Calu3 (cell line): ENCODE measurements around the gene LGALSL. TPM values are rescaled to one million over a fixed set of nuclear protein-coding genes. Genes with fewer than 3 reads are reported as not detected.

ENCODE experiments used
- BruUV-seq: library from RNA; stranded (reverse); fragments of 400-500 nt; replicated peaks from 2 replicates; lab custom pipeline; 2021; lab: Mats Ljungman, UMichigan
- CTCF ChIA-PET: fragments of 300-600 bp; sonication (Branson Sonifier 250); formaldehyde crosslinking; loops from one replicate; lab custom pipeline; 2022; ENCODE audit warnings: antibody characterized with exemption; lab: Charles Lee
- DNase-seq: peaks from one replicate; pipeline ENCODE4 v3.0.0; 2022
- H3K27ac Mint-ChIP-seq: one replicate; pipeline ENCODE4 v1.8.0; 2022; ENCODE audit warnings: mixed read lengths; ENCODE audit not compliant: unreplicated experiment
- H3K27me3 Mint-ChIP-seq: one replicate; pipeline ENCODE4 v1.8.0; 2022; ENCODE audit warnings: mixed read lengths; ENCODE audit not compliant: unreplicated experiment
- H3K36me3 Mint-ChIP-seq: one replicate; pipeline ENCODE4 v1.8.0; 2022; ENCODE audit warnings: mild to moderate bottlenecking, moderate library complexity, mixed read lengths; ENCODE audit not compliant: insufficient read depth, unreplicated experiment
- H3K4me1 Mint-ChIP-seq: one replicate; pipeline ENCODE4 v1.8.0; 2022; ENCODE audit warnings: mild to moderate bottlenecking, low read depth, mixed read lengths; ENCODE audit not compliant: unreplicated experiment
- H3K4me3 Mint-ChIP-seq: one replicate; pipeline ENCODE4 v1.8.0; 2022; ENCODE audit warnings: mild to moderate bottlenecking, low read depth, moderate library complexity, mixed read lengths; ENCODE audit not compliant: unreplicated experiment
- H3K9me3 Mint-ChIP-seq: one replicate; pipeline ENCODE4 v1.8.0; 2022; ENCODE audit warnings: low read depth, mixed read lengths; ENCODE audit not compliant: unreplicated experiment
- CTCF ChIP-seq: fragments of 200-600 bp; IDR thresholded peaks from one replicate; pipeline ENCODE4 v1.8.0; 2022; ENCODE audit warnings: antibody characterized with exemption; ENCODE audit not compliant: unreplicated experiment
- intact Hi-C: fragments of 100-400 bp; cut with micrococcal nuclease; formaldehyde crosslinking; loops from one replicate; pipeline ENCODE4 v1.10.0; 2022; ENCODE audit not compliant: unreplicated experiment
- total RNA-seq: library from RNA; stranded (reverse); gene quantifications from 2 replicates; pipeline ENCODE4 v1.2.3, GENCODE V29; 2022

Gene LGALSL
- total RNA-seq, 1 experiment from 2014 or later, result 12.1 TPM

DNA sequence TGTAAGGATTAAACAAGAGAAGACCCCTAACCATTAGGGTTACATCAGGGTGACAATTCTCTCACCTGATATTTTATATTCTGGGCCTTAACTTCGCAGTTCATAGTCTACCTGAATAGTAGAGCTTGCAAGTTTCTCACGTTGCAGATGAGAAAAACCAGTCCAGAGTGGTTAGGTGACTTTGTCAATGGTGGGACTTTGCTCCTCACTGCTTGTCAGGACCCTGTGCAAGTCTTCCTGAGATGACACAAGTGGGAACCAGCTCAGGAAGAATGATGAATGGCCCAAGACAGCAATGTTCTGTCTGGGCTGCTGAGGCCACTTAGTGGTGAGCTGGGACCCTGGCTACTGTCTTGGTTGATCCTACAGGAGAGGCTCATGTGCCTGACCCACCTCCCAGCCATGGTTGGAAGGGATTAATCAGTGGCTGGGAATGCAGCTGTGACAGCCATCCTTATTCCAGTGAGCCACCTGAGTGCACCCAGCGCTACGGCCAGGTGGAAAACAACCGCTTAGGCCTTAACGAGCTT is 16.9 kb downstream of the LGALSL start:
- no TSS peak for BruUV-seq
- TF ChIP-seq CTCF, result no peak
- Mint-ChIP-seq H3K9me3 (no peaks in the 10 kb centered on the region), H3K4me1 (no peaks in the 10 kb centered on the region), H3K27me3 (peaks cover 12% of the 10 kb centered on the region), H3K4me3 (no peak overlapping the region), H3K27ac (no peak overlapping the region), H3K36me3 (no peaks in the 10 kb centered on the region)
- CTCF ChIA-PET, result interaction anchor here (1.2 kb wide), 1 partner anchor 17 kb away, joined by 3 read pairs; no protein-coding TSS in a partner anchor
- no peak for DNase-seq
- intact Hi-C loops, result no loop called here

- intact Hi-C loops, result no loop called here
- no peaks in the 10 kb centered on the region for H3K9me3 Mint-ChIP-seq
- peaks cover 12% of the 10 kb centered on the region for H3K27me3 Mint-ChIP-seq
- H3K4me1 Mint-ChIP-seq, result no peaks in the 10 kb centered on the region
- CTCF ChIA-PET, result interaction anchor here (1.2 kb wide), 1 partner anchor 16 kb away, joined by 3 read pairs; no protein-coding TSS in a partner anchor
- DNase-seq, result no peak
- H3K27ac Mint-ChIP-seq, result no peak overlapping the region
- H3K4me3 Mint-ChIP-seq, result no peak overlapping the region
- no TSS peak for BruUV-seq
- no peak for TF ChIP-seq CTCF
- no peaks in the 10 kb centered on the region for H3K36me3 Mint-ChIP-seq
Measured at GRCh38 chr2:64471600-64471999, 17.6 kb downstream of the LGALSL start.

GRCh38 chr2:64472881-64473280 is 18.9 kb downstream of the LGALSL start:
- Mint-ChIP-seq H3K36me3 (no peaks in the 10 kb centered on the region), H3K4me1 (no peaks in the 10 kb centered on the region), H3K27ac (no peak overlapping the region), H3K4me3 (no peak overlapping the region), H3K27me3 (peaks cover 8% of the 10 kb centered on the region), H3K9me3 (no peaks in the 10 kb centered on the region)
- CTCF ChIA-PET, result no interaction called here
- BruUV-seq, result no TSS peak
- DNase-seq, result no peak
- TF ChIP-seq CTCF, result no peak
- intact Hi-C loops, result no loop called here

DNA sequence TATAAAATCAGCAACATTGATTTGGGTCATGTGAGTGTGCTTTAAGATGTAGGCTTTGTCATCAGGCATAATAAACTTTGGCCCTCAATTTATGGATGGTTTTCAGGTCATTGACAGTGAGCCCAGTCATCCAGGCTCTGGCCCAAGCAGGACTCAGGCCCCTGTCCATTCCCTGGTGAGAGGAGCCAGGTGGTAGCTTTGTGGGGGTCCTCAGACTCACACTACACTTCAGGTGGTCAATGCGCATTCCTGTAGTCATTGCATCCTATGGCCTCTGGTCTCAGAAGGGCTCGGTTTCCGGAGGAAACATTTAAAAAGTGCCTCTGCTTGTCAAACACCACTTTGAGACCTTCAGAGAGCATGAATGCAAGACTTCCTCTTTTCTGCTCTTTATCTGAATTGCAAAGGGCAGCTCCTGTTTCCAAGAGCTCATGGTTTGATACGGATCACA is 20.2 kb downstream of the LGALSL start:
- Mint-ChIP-seq H3K4me3 (no peak overlapping the region), H3K27ac (no peak overlapping the region), H3K9me3 (no peaks in the 10 kb centered on the region), H3K27me3 (no peaks in the 10 kb centered on the region), H3K4me1 (no peaks in the 10 kb centered on the region), H3K36me3 (no peaks in the 10 kb centered on the region)
- TF ChIP-seq CTCF, result no peak
- no peak for DNase-seq
- CTCF ChIA-PET, result no interaction called here
- BruUV-seq, result no TSS peak
- intact Hi-C loops, result no loop called here
